Suprapubic skin (tissue), 3 donors: ENCODE results near the gene SLC13A4.

Source experiments
- POLR2AphosphoS5 ChIP-seq, 3 donors: sonication (generic); formaldehyde crosslinking; IDR thresholded peaks; one replicate each; pipeline ENCODE4 v1.6.1; 2017; ENCODE audit warnings: antibody characterized with exemption in 3 of 3
- TF ChIP-seq, protein P1 (sequence below), 2 donors: fragments of 200-600 bp in 1 of 2; fragments of 450-650 bp in 1 of 2; sonication (generic) in 1 of 2; IDR thresholded peaks; one replicate each; pipeline ENCODE4 v1.5.1; 2016 to 2019; ENCODE audit warnings: antibody characterized with exemption in 2 of 2, mild to moderate bottlenecking in 1 of 2, moderate library complexity in 1 of 2

GRCh38 chr7:135672560-135673359 lies 55.2 kb downstream of the SLC13A4 start:
- TF ChIP-seq, protein P1, sequence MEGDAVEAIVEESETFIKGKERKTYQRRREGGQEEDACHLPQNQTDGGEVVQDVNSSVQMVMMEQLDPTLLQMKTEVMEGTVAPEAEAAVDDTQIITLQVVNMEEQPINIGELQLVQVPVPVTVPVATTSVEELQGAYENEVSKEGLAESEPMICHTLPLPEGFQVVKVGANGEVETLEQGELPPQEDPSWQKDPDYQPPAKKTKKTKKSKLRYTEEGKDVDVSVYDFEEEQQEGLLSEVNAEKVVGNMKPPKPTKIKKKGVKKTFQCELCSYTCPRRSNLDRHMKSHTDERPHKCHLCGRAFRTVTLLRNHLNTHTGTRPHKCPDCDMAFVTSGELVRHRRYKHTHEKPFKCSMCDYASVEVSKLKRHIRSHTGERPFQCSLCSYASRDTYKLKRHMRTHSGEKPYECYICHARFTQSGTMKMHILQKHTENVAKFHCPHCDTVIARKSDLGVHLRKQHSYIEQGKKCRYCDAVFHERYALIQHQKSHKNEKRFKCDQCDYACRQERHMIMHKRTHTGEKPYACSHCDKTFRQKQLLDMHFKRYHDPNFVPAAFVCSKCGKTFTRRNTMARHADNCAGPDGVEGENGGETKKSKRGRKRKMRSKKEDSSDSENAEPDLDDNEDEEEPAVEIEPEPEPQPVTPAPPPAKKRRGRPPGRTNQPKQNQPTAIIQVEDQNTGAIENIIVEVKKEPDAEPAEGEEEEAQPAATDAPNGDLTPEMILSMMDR (IDR thresholded peaks at IDR 0.05): peak; percentile 72 to 74
- no peak for TF ChIP-seq POLR2AphosphoS5 (IDR thresholded peaks at IDR 0.05)
